Sigmoid colon (tissue), 7 donors: ENCODE data around the gene POLR2F. TPM values are rescaled to one million over a fixed set of nuclear protein-coding genes. Genes with fewer than 3 reads are reported as not detected.

Experiments used
- DNase-seq: peaks from one replicate; pipeline ENCODE4 v3.0.0-alpha.2; 2019
- H3K27ac ChIP-seq, 4 donors: fragments of 200-600 bp; sonication (generic); one replicate each; pipeline ENCODE4 v1.5.1; 2016 to 2019; ENCODE audit warnings: mild to moderate bottlenecking in 1 of 4
- H3K27me3 ChIP-seq, 3 donors: fragments of 200-600 bp; sonication (generic); one replicate each; pipeline ENCODE4 v1.5.1; 2019; ENCODE audit warnings: mild to moderate bottlenecking in 1 of 3
- H3K36me3 ChIP-seq, 4 donors: fragments of 200-600 bp; sonication (generic); one replicate each; pipeline ENCODE4 v1.5.1; 2016 to 2019
- H3K4me1 ChIP-seq, 4 donors: fragments of 200-600 bp; sonication (generic); one replicate each; pipeline ENCODE4 v1.5.1; 2017 to 2019
- H3K4me3 ChIP-seq, 4 donors: fragments of 200-600 bp; sonication (generic); one replicate each; pipeline ENCODE4 v1.5.1; 2017 to 2019; ENCODE audit warnings: mild to moderate bottlenecking in 2 of 4, moderate library complexity in 1 of 4
- H3K9me3 ChIP-seq, 4 donors: fragments of 200-600 bp in 3 of 4; sonication (generic) in 3 of 4; one replicate each; pipeline versions ENCODE4 v1.5.1 to v1.6.1; 2013 to 2019
- CTCF ChIP-seq, 4 experiments: fragments of 450-650 bp in 3 of 4; fragments of 200-600 bp in 1 of 4; IDR thresholded peaks; one replicate each; pipeline ENCODE4 v1.5.1; 2016 to 2019; ENCODE audit warnings: antibody characterized with exemption in 4 of 4, mild to moderate bottlenecking in 3 of 4, moderate library complexity in 2 of 4
- EP300 ChIP-seq, 4 donors: sonication (generic); formaldehyde crosslinking; IDR thresholded peaks; one replicate each; pipeline ENCODE4 v1.6.1; 2017; ENCODE audit warnings: antibody characterized with exemption in 4 of 4
- POLR2A ChIP-seq, 2 donors: fragments of 450-650 bp; IDR thresholded peaks; one replicate each; pipeline ENCODE4 v1.6.1; 2016; ENCODE audit warnings: antibody characterized with exemption in 2 of 2, mild to moderate bottlenecking in 2 of 2, moderate library complexity in 2 of 2
- POLR2AphosphoS5 ChIP-seq, 4 donors: sonication (generic); formaldehyde crosslinking; IDR thresholded peaks; one replicate each; pipeline ENCODE4 v1.6.1; 2017; ENCODE audit warnings: antibody characterized with exemption in 4 of 4
- WGBS, 2 donors: extraction: QIAGEN DNeasy Blood & Tissue Kit; methylation state at CpG; one replicate each; pipeline ENCODE4 v1.1.7; 2013; 5-methylcytosine and 5-hydroxymethylcytosine counted together
- intact Hi-C: fragments of 100-400 bp; cut with DNase I; formaldehyde crosslinking; loops from one replicate; pipeline ENCODE4 v1.15.1; 2023
- polyA plus RNA-seq, 3 donors: library from polyadenylated mRNA; stranded (reverse); fragments of 200-250 nt; gene quantifications; one replicate each; pipeline ENCODE4 v1.2.3, GENCODE V29; 2013
- total RNA-seq, 4 donors: library from RNA; depleted of rRNA; stranded (reverse); fragments of >200 nt; gene quantifications; one replicate each; pipeline ENCODE4 v1.1.0, GENCODE V29; 2016
- donor health status: healthy with polysubstance abuse.
- donor health status: Bipolar disorder and iron deficiency.
- donor health status: healthy.

Gene POLR2F
- total and polyA plus RNA-seq, 7 donors, result 47.9 to 149 (median 96.9) TPM

- H3K27me3 ChIP-seq, result no peaks in the 10 kb centered on the region
- DNase-seq, result no peak
- H3K9me3 ChIP-seq, result no peaks in the 10 kb centered on the region
- TF ChIP-seq EP300 (IDR thresholded peaks at IDR 0.05) (no peak), POLR2A (IDR thresholded peaks at IDR 0.05) (no peak), CTCF (IDR thresholded peaks at IDR 0.05) (peak in 1 of 4 experiments; percentile 7), POLR2AphosphoS5 (IDR thresholded peaks at IDR 0.05) (no peak)
- peak overlapping the region; percentile 63 to 97 (median 80) for H3K27ac ChIP-seq
- peaks cover 0 to 69% (median 60%) of the 10 kb centered on the region in 4 donors for H3K4me1 ChIP-seq
- intact Hi-C loops, result no loop called here
- no peak overlapping the region for H3K4me3 ChIP-seq
- 62 to 85% methylated on average over 2 of the region's 2 CpGs for WGBS, 2 donors
- H3K36me3 ChIP-seq, result peaks cover 47 to 82% (median 64%) of the 10 kb centered on the region in 4 donors
These were observed 22.5 kb upstream of the POLR2F start for GRCh38 chr22:37930952-37931440.

GRCh38 chr22:37931893-37932389 is 21.6 kb upstream of the POLR2F start:
- no peak for TF ChIP-seq POLR2A (IDR thresholded peaks at IDR 0.05)
- no peak for TF ChIP-seq EP300 (IDR thresholded peaks at IDR 0.05)
- no peak for TF ChIP-seq CTCF (IDR thresholded peaks at IDR 0.05)
- no peak for TF ChIP-seq POLR2AphosphoS5 (IDR thresholded peaks at IDR 0.05)
- Histone ChIP-seq H3K4me3 (no peak overlapping the region), H3K36me3 (peaks cover 39 to 82% (median 57%) of the 10 kb centered on the region in 4 donors), H3K9me3 (no peaks in the 10 kb centered on the region), H3K27ac (peak overlapping the region; percentile 75 to 97 (median 81)), H3K4me1 (peaks cover 0 to 63% (median 55%) of the 10 kb centered on the region in 4 donors), H3K27me3 (no peaks in the 10 kb centered on the region)
- intact Hi-C loops, result loop anchor here (2.0 kb wide), 1 partner anchor 21 kb away; no protein-coding TSS in a partner anchor
- DNase-seq, result no peak
- 83 to 97% methylated on average over 6 of the region's 6 CpGs for WGBS, 2 donors

- WGBS, 2 donors, result 90 to 93% methylated on average over 10 of the region's 10 CpGs
- Histone ChIP-seq H3K9me3 (no peaks in the 10 kb centered on the region), H3K4me1 (peaks cover 0 to 63% (median 55%) of the 10 kb centered on the region in 4 donors), H3K27ac (peak overlapping the region; percentile 75 to 97 (median 81)), H3K4me3 (no peak overlapping the region), H3K36me3 (peaks cover 39 to 82% (median 56%) of the 10 kb centered on the region in 4 donors), H3K27me3 (no peaks in the 10 kb centered on the region)
- intact Hi-C loops, result loop anchor here (2.0 kb wide), 1 partner anchor 22 kb away; no protein-coding TSS in a partner anchor
- DNase-seq, result no peak
- TF ChIP-seq CTCF (IDR thresholded peaks at IDR 0.05) (no peak), POLR2AphosphoS5 (IDR thresholded peaks at IDR 0.05) (no peak), EP300 (IDR thresholded peaks at IDR 0.05) (no peak), POLR2A (IDR thresholded peaks at IDR 0.05) (no peak)
These were observed 21.1 kb upstream of the POLR2F start for GRCh38 chr22:37932401-37932800.

- intact Hi-C loops, result loop anchor here (1.0 to 2.0 kb wide), 2 partner anchors 22 to 45 kb away; no protein-coding TSS in a partner anchor
- Histone ChIP-seq H3K27ac (peak overlapping the region; percentile 75 to 97 (median 81)), H3K9me3 (no peaks in the 10 kb centered on the region), H3K36me3 (peaks cover 40 to 82% (median 56%) of the 10 kb centered on the region in 4 donors), H3K4me3 (no peak overlapping the region), H3K27me3 (no peaks in the 10 kb centered on the region), H3K4me1 (peaks cover 0 to 61% (median 55%) of the 10 kb centered on the region in 4 donors)
- peak; percentile 74 for DNase-seq
- TF ChIP-seq POLR2A (IDR thresholded peaks at IDR 0.05), result no peak
- TF ChIP-seq CTCF (IDR thresholded peaks at IDR 0.05), result no peak
- no peak for TF ChIP-seq EP300 (IDR thresholded peaks at IDR 0.05)
- no peak for TF ChIP-seq POLR2AphosphoS5 (IDR thresholded peaks at IDR 0.05)
- WGBS, 2 donors, result 79 to 87% methylated on average over 21 of the region's 21 CpGs
These were observed 20.5 kb upstream of the POLR2F start for GRCh38 chr22:37932821-37933578.
